ENCODE data around the gene PITX1. TPM values are rescaled to one million over a fixed set of nuclear protein-coding genes. Genes with fewer than 3 reads are reported as not detected.
A peak's percentile ranks its signal among the peaks of the same experiment; 100 is the strongest.

Gene PITX1
- total and polyA plus RNA-seq, 2 donors (not counting 1 experiment from before 2014, with no cell fraction given) = 0.13 TPM; not detected in 1

DNA sequence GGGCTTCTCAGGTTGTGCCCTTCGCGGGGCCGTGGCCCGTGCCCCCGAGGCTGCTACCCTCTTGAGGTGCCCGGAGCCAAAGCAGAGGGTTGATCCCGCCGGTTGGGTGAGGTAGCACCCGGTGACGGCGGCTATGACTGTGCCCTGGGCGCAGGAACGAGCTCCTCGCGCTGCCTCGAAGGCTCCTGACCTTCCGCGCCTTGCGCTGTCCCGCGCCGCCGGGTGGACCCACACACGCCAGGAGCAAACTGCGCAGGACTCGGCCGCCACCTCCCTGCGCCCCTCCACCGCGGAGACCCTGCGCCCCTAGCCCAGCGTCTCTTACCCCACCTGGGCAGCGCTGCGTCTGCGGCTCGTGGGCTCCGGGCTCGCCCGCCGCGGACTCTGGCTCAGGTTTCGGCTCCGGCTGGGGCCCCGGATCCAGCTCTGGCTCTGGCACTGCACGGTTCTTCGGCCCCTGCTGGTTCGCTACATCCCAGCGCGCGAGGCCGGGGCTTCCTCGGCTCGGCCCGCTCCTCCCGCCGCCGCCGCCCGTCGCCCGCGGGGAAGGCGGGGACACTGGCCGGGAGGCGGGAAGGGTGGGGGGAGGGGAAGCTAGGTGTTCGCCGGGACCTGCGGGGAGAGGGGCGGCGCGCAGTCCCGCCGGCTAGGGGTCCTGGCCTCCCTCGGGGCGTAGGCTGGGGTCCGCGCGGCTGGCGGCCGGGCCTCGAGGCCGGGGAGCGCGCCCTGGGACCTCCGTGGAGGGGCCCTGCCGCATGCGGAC, 5.4 kb upstream of the PITX1 start:
- CTCF ChIA-PET = interaction anchor here (2.1 kb wide), 1 partner anchor 8 kb away, joined by 6 read pairs; no protein-coding TSS in a partner anchor
- H3K4me1 ChIP-seq (ENCODE audit: control insufficient read depth in 2 of 2, insufficient read depth in 2 of 2, low read length in 2 of 2) = peaks cover 35 to 52% of the 10 kb centered on the region in 2 donors
- H3K79me2 ChIP-seq (ENCODE audit: control insufficient read depth, insufficient read depth, low read length) = no peaks in the 10 kb centered on the region
- H3K4me2 ChIP-seq (replicated peaks; ENCODE audit: low read depth, low read length, poor library complexity, severe bottlenecking) = peak overlapping the region; percentile 69
- peak overlapping the region; percentile 22 for H3K9ac ChIP-seq (ENCODE audit: low read length)
- no peak overlapping the region for H3K27ac ChIP-seq (ENCODE audit: low read length in 2 of 2)
- TF ChIP-seq EZH2 (IDR thresholded peaks at IDR 0.05; ENCODE audit: borderline replicate concordance, insufficient read depth, low read depth, low read length, poor library complexity, severe bottlenecking) = peak; percentile 25
- TF ChIP-seq, protein P1, sequence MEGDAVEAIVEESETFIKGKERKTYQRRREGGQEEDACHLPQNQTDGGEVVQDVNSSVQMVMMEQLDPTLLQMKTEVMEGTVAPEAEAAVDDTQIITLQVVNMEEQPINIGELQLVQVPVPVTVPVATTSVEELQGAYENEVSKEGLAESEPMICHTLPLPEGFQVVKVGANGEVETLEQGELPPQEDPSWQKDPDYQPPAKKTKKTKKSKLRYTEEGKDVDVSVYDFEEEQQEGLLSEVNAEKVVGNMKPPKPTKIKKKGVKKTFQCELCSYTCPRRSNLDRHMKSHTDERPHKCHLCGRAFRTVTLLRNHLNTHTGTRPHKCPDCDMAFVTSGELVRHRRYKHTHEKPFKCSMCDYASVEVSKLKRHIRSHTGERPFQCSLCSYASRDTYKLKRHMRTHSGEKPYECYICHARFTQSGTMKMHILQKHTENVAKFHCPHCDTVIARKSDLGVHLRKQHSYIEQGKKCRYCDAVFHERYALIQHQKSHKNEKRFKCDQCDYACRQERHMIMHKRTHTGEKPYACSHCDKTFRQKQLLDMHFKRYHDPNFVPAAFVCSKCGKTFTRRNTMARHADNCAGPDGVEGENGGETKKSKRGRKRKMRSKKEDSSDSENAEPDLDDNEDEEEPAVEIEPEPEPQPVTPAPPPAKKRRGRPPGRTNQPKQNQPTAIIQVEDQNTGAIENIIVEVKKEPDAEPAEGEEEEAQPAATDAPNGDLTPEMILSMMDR (IDR thresholded peaks at IDR 0.05) = no peak
- H3K4me3 Mint-ChIP-seq = peak overlapping the region; percentile 68
- POLR2A ChIA-PET = no interaction called here
- ATAC-seq (ENCODE audit: low read depth) (peak; percentile 39), DNase-seq (peak; percentile 74)
- H3K9me3 Mint-ChIP-seq (ENCODE audit: insufficient read depth) = no peaks in the 10 kb centered on the region
- H3K4me1 Mint-ChIP-seq = peaks cover 35% of the 10 kb centered on the region
- peaks cover 23% of the 10 kb centered on the region for H4K20me1 ChIP-seq (ENCODE audit: control insufficient read depth, insufficient read depth, low read length, poor library complexity, severe bottlenecking)
- peaks cover 0 to 91% (median 72%) of the 10 kb centered on the region in 4 experiments for H3K27me3 ChIP-seq (replicated peaks in 1 of 4; ENCODE audit: control extremely low read depth in 1 of 4, control insufficient read depth in 3 of 4, insufficient read depth in 4 of 4, low read length in 3 of 4)
- H2AFZ ChIP-seq (ENCODE audit: insufficient read depth, low read depth, low read length, poor library complexity, severe bottlenecking) = peak overlapping the region; percentile 49
- H3K9me3 ChIP-seq (ENCODE audit: control extremely low read depth in 1 of 3, control insufficient read depth in 2 of 3, insufficient read depth in 1 of 3, low read length in 2 of 3) = peaks cover 0 to 57% (median 0%) of the 10 kb centered on the region in 3 donors
- no peaks in the 10 kb centered on the region for H3K36me3 ChIP-seq (replicated peaks in 1 of 2; ENCODE audit: control extremely low read depth in 1 of 2, control insufficient read depth in 1 of 2, extremely low read depth in 1 of 2, insufficient read depth in 2 of 2, low read length in 1 of 2)
- peaks cover 69% of the 10 kb centered on the region for H3K27me3 Mint-ChIP-seq
- H3K4me3 ChIP-seq (ENCODE audit: control extremely low read depth in 1 of 5, extremely low read depth in 1 of 5, insufficient read depth in 1 of 5, low read depth in 2 of 5, low read length in 4 of 5) = peak overlapping the region in 4 of 5 experiments; percentile 12 to 34 (median 24)
- 9% methylated on average over 87 of the region's 87 CpGs for WGBS (ENCODE audit: insufficient coverage)
- intact Hi-C loops (cut with micrococcal nuclease) = loop anchor here (1.0 to 10.0 kb wide), 2 partner anchors 11 to 305 kb away; partner anchors contain the start of gene CAMLG
- no peak overlapping the region for H3K27ac Mint-ChIP-seq

DNA sequence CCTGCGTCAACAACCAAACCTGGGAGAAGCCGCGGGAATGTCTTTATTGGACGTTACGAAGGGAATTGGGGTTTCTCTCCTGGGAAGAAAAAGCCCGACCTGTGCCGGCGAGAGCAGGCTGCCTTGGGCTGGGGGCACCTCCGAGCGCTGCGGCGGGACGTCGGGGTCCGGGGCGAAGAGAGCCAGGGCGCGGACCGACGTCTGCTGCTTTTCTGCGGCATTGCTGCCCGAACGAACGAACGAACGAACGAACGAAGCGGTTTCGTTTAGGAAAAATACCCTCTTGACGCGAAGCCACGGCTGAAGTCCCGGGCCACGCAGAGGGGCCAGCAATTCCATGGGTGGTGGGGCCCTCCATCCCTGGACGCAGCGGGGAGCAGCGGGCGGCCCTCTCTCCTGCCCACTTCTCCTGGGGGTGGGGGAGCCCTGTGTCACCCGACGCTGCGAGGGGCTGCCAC, 4.8 kb upstream of the PITX1 start:
- 7% methylated on average over 42 of the region's 42 CpGs for WGBS (ENCODE audit: insufficient coverage)
- Mint-ChIP-seq H3K4me3 (peak overlapping the region; percentile 41), H3K9me3 (ENCODE audit: insufficient read depth) (no peaks in the 10 kb centered on the region), H3K27me3 (peaks cover 66% of the 10 kb centered on the region), H3K4me1 (peaks cover 37% of the 10 kb centered on the region), H3K27ac (no peak overlapping the region)
- Histone ChIP-seq H2AFZ (ENCODE audit: insufficient read depth, low read depth, low read length, poor library complexity, severe bottlenecking) (peak overlapping the region; percentile 49), H3K4me2 (replicated peaks; ENCODE audit: low read depth, low read length, poor library complexity, severe bottlenecking) (peak overlapping the region; percentile 69), H3K4me3 (ENCODE audit: control extremely low read depth in 1 of 5, extremely low read depth in 1 of 5, insufficient read depth in 1 of 5, low read depth in 2 of 5, low read length in 4 of 5) (peak overlapping the region in 4 of 5 experiments; percentile 12 to 34 (median 16)), H3K79me2 (ENCODE audit: control insufficient read depth, insufficient read depth, low read length) (no peaks in the 10 kb centered on the region), H3K4me1 (ENCODE audit: control insufficient read depth in 2 of 2, insufficient read depth in 2 of 2, low read length in 2 of 2) (peaks cover 37 to 54% of the 10 kb centered on the region in 2 donors), H3K9ac (ENCODE audit: low read length) (peak overlapping the region; percentile 22), H3K27ac (ENCODE audit: low read length in 2 of 2) (no peak overlapping the region), H3K27me3 (replicated peaks in 1 of 4; ENCODE audit: control extremely low read depth in 1 of 4, control insufficient read depth in 3 of 4, insufficient read depth in 4 of 4, low read length in 3 of 4) (peaks cover 0 to 87% (median 70%) of the 10 kb centered on the region in 4 experiments), H3K9me3 (ENCODE audit: control extremely low read depth in 1 of 3, control insufficient read depth in 2 of 3, insufficient read depth in 1 of 3, low read length in 2 of 3) (peaks cover 0 to 57% (median 0%) of the 10 kb centered on the region in 3 donors), H4K20me1 (ENCODE audit: control insufficient read depth, insufficient read depth, low read length, poor library complexity, severe bottlenecking) (peaks cover 23% of the 10 kb centered on the region), H3K36me3 (replicated peaks in 1 of 2; ENCODE audit: control extremely low read depth in 1 of 2, control insufficient read depth in 1 of 2, extremely low read depth in 1 of 2, insufficient read depth in 2 of 2, low read length in 1 of 2) (no peaks in the 10 kb centered on the region)
- ATAC-seq (ENCODE audit: low read depth) = no peak
- TF ChIP-seq, protein P1 (IDR thresholded peaks at IDR 0.05) = no peak
- peak; percentile 25 for TF ChIP-seq EZH2 (IDR thresholded peaks at IDR 0.05; ENCODE audit: borderline replicate concordance, insufficient read depth, low read depth, low read length, poor library complexity, severe bottlenecking)
- intact Hi-C loops (cut with micrococcal nuclease) = no loop called here
- POLR2A ChIA-PET = no interaction called here
- CTCF ChIA-PET = interaction anchor here (2.1 kb wide), 1 partner anchor 9 kb away, joined by 6 read pairs; no protein-coding TSS in a partner anchor
- DNase-seq = no peak
